GM23338 (cell line): Measurements from ENCODE around the gene GHRHR. TPM values are rescaled to one million over a fixed set of nuclear protein-coding genes. Genes with fewer than 3 reads are reported as not detected.

Experiments used
- ATAC-seq: fragments of 200-7000 bp; cut with Tn5 transposase; 3 replicates; pipeline ENCODE4 v1.9.1; 2020
- DNase-seq: peaks from one replicate; pipeline ENCODE4 v3.0.0-alpha.2; 2015; ENCODE audit warnings: low spot score
- H2AFZ ChIP-seq: fragments of 200-600 bp; sonication (generic); 2 replicates; pipeline ENCODE4 v1.8.0; 2016; ENCODE audit warnings: antibody characterized with exemption, mild to moderate bottlenecking, moderate library complexity
- H3F3A ChIP-seq: fragments of 200-600 bp; sonication (generic); replicated peaks from 2 replicates; pipeline ENCODE4 v1.8.0; 2017; ENCODE audit warnings: antibody characterized with exemption, mixed run types, low read depth
- H3K27ac ChIP-seq: fragments of 200-600 bp; sonication (generic); 2 replicates; pipeline ENCODE4 v1.6.1; 2016; ENCODE audit warnings: low read depth
- H3K27me3 ChIP-seq: fragments of 200-600 bp; sonication (generic); 2 replicates; pipeline ENCODE4 v1.8.0; 2016; ENCODE audit warnings: mild to moderate bottlenecking, mixed run types, moderate library complexity; ENCODE audit not compliant: insufficient read depth
- H3K36me3 ChIP-seq: fragments of 200-600 bp; sonication (generic); 2 replicates; pipeline ENCODE4 v1.8.0; 2016; ENCODE audit warnings: mild to moderate bottlenecking; ENCODE audit not compliant: insufficient read depth
- H3K4me1 ChIP-seq: fragments of 200-600 bp; sonication (generic); 2 replicates; pipeline ENCODE4 v1.8.0; 2016; ENCODE audit warnings: mild to moderate bottlenecking, moderate library complexity; ENCODE audit not compliant: insufficient read depth
- H3K4me2 ChIP-seq: fragments of 200-600 bp; sonication (generic); 2 replicates; pipeline ENCODE4 v1.7.1; 2017; ENCODE audit warnings: mixed run types
- H3K4me3 ChIP-seq: fragments of 200-600 bp; sonication (generic); 2 replicates; pipeline ENCODE4 v1.6.1; 2016; ENCODE audit warnings: mixed run types
- H3K79me2 ChIP-seq: fragments of 200-600 bp; sonication (generic); replicated peaks from 2 replicates; pipeline ENCODE4 v1.8.0; 2017; ENCODE audit warnings: mild to moderate bottlenecking; ENCODE audit not compliant: insufficient read depth
- H3K9me2 ChIP-seq: fragments of 200-600 bp; sonication (generic); 2 replicates; pipeline ENCODE4 v1.8.0; 2017; ENCODE audit not compliant: insufficient read depth
- H4K20me1 ChIP-seq: fragments of 200-600 bp; sonication (generic); replicated peaks from 2 replicates; pipeline ENCODE4 v1.8.0; 2017; ENCODE audit warnings: mild to moderate bottlenecking; ENCODE audit not compliant: insufficient read depth
- H3K27ac Mint-ChIP-seq: 2 replicates; pipeline ENCODE4 v1.8.0; 2020; ENCODE audit warnings: inconsistent platforms, mild to moderate bottlenecking, moderate library complexity, mixed read lengths
- H3K27me3 Mint-ChIP-seq: 3 replicates; pipeline ENCODE4 v1.8.0; 2022; ENCODE audit warnings: low read depth, mild to moderate bottlenecking, moderate library complexity, mixed read lengths, inconsistent platforms; ENCODE audit not compliant: insufficient read depth, poor library complexity
- H3K36me3 Mint-ChIP-seq: 3 replicates; pipeline ENCODE4 v1.8.0; 2021; ENCODE audit warnings: low read depth, mild to moderate bottlenecking, inconsistent platforms, moderate library complexity, mixed read lengths
- H3K4me1 Mint-ChIP-seq: 3 replicates; pipeline ENCODE4 v1.8.0; 2020; ENCODE audit warnings: mild to moderate bottlenecking, inconsistent platforms, mixed read lengths
- H3K4me3 Mint-ChIP-seq: 3 replicates; pipeline ENCODE4 v1.8.0; 2021; ENCODE audit warnings: moderate library complexity, mild to moderate bottlenecking, inconsistent platforms, mixed read lengths
- H3K9me3 Mint-ChIP-seq: 3 replicates; pipeline ENCODE4 v1.8.0; 2020; ENCODE audit warnings: moderate library complexity, mild to moderate bottlenecking, inconsistent platforms, mixed read lengths
- CREB1 ChIP-seq: fragments of 250-450 bp; sonication (Bioruptor Pico); IDR thresholded peaks from 2 replicates; pipeline ENCODE4 v1.5.0; 2020; ENCODE audit warnings: low read depth, mild to moderate bottlenecking, moderate library complexity
- CTCF ChIP-seq, 2 experiments: fragments of 200-600 bp in 1 of 2; sonication (generic) in 1 of 2; conservative IDR thresholded peaks; 2 replicates each; pipeline versions ENCODE4 v1.5.1 to v1.6.1; 2016 to 2017; ENCODE audit warnings: antibody characterized with exemption in 2 of 2, low read depth in 2 of 2, mild to moderate bottlenecking in 2 of 2, moderate library complexity in 1 of 2
- ETS1 ChIP-seq: IDR thresholded peaks from 2 replicates; pipeline ENCODE4 v1.6.1; 2016; ENCODE audit warnings: antibody characterized with exemption
- EZH2 ChIP-seq: fragments of 200-600 bp; sonication (generic); IDR thresholded peaks from one replicate; pipeline ENCODE4 v1.8.0; 2017; ENCODE audit warnings: antibody characterized with exemption, mild to moderate bottlenecking, low read depth; ENCODE audit not compliant: unreplicated experiment
- EZH2phosphoT487 ChIP-seq: fragments of 200-600 bp; sonication (generic); IDR thresholded peaks from one replicate; pipeline ENCODE4 v1.8.1; 2018; ENCODE audit warnings: antibody characterized with exemption; ENCODE audit not compliant: unreplicated experiment
- JUNB ChIP-seq: IDR thresholded peaks from one replicate; pipeline ENCODE4 v1.6.1; 2016; ENCODE audit warnings: antibody characterized with exemption; ENCODE audit not compliant: unreplicated experiment
- NANOG ChIP-seq: IDR thresholded peaks from 2 replicates; pipeline ENCODE4 v1.6.1; 2016; ENCODE audit warnings: antibody characterized with exemption, borderline replicate concordance
- POLR2AphosphoS5 ChIP-seq: IDR thresholded peaks from 2 replicates; pipeline ENCODE4 v1.6.1; 2016; ENCODE audit warnings: antibody characterized with exemption, low read depth
- REST ChIP-seq: IDR thresholded peaks from one replicate; pipeline ENCODE4 v1.6.1; 2018; ENCODE audit warnings: antibody characterized with exemption; ENCODE audit not compliant: unreplicated experiment
- STAT1 ChIP-seq: IDR thresholded peaks from one replicate; pipeline ENCODE4 v1.6.1; 2016; ENCODE audit warnings: antibody characterized with exemption; ENCODE audit not compliant: unreplicated experiment
- ZNF114 ChIP-seq: fragments of 250-450 bp; sonication (Bioruptor Pico); IDR thresholded peaks from 2 replicates; pipeline ENCODE4 v1.5.0; 2020; ENCODE audit warnings: mild to moderate bottlenecking, moderate library complexity
- ZNF331 ChIP-seq: fragments of 250-450 bp; sonication (Bioruptor Pico); IDR thresholded peaks from 2 replicates; pipeline ENCODE4 v1.5.0; 2020; ENCODE audit warnings: low read depth, mild to moderate bottlenecking, moderate library complexity
- polyA plus RNA-seq: library from polyadenylated mRNA; unstranded; fragments of >200 nt; fragmentation: Nextera tagmentation; extraction: Ambion mirVana; gene quantifications from 2 replicates; pipeline ENCODE4 v1.2.1, GENCODE V29; 2016
- total RNA-seq: library from RNA; depleted of rRNA; stranded (reverse); fragments of >200 nt; shearing (Covaris generic); gene quantifications from 2 replicates; pipeline ENCODE4 v1.2.3, GENCODE V29; 2014
- TF ChIP-seq, protein P1 (sequence below): fragments of 250-450 bp; sonication (Bioruptor Pico); IDR thresholded peaks from 2 replicates; pipeline ENCODE4 v1.5.0; 2020; ENCODE audit warnings: mild to moderate bottlenecking, moderate library complexity

GHRHR gene
- total and polyA plus RNA-seq, 2 experiments from 2014 or later: 2.2 TPM; not detected in 1

DNA sequence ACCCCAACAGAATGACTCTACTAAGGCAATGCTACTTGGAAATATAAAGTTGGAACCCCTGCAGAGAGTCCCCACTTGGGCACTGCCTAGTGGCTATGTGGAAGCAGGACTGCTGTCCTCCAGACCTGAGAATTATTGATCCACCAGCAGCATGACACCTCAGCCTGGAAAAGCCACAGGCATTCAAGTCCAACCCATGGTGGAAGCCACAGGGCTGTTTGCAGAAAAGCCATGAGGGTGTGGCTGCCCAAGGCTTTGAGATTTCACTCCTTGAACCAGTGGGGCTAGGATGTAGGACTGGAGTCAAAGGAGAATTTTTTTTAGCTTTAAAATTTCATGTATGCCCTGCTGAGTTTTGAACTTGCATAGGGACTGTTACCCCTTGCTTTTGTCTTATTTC lies 13.6 kb upstream of the GHRHR start:
- Histone ChIP-seq H3K36me3 (no peaks in the 10 kb centered on the region), H3K4me3 (no peak overlapping the region), H3K9me2 (no peaks in the 10 kb centered on the region), H3K27ac (no peak overlapping the region), H3K27me3 (no peaks in the 10 kb centered on the region), H2AFZ (no peak overlapping the region), H3K4me1 (no peaks in the 10 kb centered on the region), H4K20me1 (no peaks in the 10 kb centered on the region), H3K79me2 (no peaks in the 10 kb centered on the region), H3F3A (no peaks in the 10 kb centered on the region), H3K4me2 (no peak overlapping the region)
- Mint-ChIP-seq H3K27ac (no peak overlapping the region), H3K36me3 (no peaks in the 10 kb centered on the region), H3K9me3 (peaks cover 6% of the 10 kb centered on the region; the same call in 1 of the 3 replicates), H3K4me1 (no peaks in the 10 kb centered on the region), H3K4me3 (no peak overlapping the region), H3K27me3 (no peaks in the 10 kb centered on the region)
- no peak for TF ChIP-seq STAT1
- TF ChIP-seq EZH2: no peak
- no peak for TF ChIP-seq CTCF (conservative IDR thresholded peaks at IDR 0.05; ENCODE audit: low read depth in 2 of 2)
- no peak for TF ChIP-seq NANOG
- TF ChIP-seq, protein P1, sequence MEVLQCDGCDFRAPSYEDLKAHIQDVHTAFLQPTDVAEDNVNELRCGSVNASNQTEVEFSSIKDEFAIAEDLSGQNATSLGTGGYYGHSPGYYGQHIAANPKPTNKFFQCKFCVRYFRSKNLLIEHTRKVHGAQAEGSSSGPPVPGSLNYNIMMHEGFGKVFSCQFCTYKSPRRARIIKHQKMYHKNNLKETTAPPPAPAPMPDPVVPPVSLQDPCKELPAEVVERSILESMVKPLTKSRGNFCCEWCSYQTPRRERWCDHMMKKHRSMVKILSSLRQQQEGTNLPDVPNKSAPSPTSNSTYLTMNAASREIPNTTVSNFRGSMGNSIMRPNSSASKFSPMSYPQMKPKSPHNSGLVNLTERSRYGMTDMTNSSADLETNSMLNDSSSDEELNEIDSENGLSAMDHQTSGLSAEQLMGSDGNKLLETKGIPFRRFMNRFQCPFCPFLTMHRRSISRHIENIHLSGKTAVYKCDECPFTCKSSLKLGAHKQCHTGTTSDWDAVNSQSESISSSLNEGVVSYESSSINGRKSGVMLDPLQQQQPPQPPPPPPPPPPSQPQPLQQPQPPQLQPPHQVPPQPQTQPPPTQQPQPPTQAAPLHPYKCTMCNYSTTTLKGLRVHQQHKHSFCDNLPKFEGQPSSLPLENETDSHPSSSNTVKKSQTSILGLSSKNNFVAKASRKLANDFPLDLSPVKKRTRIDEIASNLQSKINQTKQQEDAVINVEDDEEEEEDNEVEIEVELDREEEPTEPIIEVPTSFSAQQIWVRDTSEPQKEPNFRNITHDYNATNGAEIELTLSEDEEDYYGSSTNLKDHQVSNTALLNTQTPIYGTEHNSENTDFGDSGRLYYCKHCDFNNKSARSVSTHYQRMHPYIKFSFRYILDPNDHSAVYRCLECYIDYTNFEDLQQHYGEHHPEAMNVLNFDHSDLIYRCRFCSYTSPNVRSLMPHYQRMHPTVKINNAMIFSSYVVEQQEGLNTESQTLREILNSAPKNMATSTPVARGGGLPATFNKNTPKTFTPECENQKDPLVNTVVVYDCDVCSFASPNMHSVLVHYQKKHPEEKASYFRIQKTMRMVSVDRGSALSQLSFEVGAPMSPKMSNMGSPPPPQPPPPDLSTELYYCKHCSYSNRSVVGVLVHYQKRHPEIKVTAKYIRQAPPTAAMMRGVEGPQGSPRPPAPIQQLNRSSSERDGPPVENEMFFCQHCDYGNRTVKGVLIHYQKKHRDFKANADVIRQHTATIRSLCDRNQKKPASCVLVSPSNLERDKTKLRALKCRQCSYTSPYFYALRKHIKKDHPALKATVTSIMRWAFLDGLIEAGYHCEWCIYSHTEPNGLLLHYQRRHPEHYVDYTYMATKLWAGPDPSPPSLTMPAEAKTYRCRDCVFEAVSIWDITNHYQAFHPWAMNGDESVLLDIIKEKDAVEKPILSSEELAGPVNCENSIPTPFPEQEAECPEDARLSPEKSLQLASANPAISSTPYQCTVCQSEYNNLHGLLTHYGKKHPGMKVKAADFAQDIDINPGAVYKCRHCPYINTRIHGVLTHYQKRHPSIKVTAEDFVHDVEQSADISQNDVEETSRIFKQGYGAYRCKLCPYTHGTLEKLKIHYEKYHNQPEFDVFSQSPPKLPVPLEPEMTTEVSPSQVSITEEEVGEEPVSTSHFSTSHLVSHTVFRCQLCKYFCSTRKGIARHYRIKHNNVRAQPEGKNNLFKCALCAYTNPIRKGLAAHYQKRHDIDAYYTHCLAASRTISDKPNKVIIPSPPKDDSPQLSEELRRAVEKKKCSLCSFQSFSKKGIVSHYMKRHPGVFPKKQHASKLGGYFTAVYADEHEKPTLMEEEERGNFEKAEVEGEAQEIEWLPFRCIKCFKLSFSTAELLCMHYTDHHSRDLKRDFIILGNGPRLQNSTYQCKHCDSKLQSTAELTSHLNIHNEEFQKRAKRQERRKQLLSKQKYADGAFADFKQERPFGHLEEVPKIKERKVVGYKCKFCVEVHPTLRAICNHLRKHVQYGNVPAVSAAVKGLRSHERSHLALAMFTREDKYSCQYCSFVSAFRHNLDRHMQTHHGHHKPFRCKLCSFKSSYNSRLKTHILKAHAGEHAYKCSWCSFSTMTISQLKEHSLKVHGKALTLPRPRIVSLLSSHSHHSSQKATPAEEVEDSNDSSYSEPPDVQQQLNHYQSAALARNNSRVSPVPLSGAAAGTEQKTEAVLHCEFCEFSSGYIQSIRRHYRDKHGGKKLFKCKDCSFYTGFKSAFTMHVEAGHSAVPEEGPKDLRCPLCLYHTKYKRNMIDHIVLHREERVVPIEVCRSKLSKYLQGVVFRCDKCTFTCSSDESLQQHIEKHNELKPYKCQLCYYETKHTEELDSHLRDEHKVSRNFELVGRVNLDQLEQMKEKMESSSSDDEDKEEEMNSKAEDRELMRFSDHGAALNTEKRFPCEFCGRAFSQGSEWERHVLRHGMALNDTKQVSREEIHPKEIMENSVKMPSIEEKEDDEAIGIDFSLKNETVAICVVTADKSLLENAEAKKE (CRISPR knock-in tag): no peak
- no peak for TF ChIP-seq ZNF114 (CRISPR knock-in tag)
- TF ChIP-seq ZNF331 (CRISPR knock-in tag): no peak
- TF ChIP-seq EZH2phosphoT487: no peak
- no peak for TF ChIP-seq JUNB
- TF ChIP-seq ETS1: no peak
- TF ChIP-seq POLR2AphosphoS5: no peak
- no peak for TF ChIP-seq REST
- no peak for TF ChIP-seq CREB1 (CRISPR knock-in tag)
- DNase-seq (no peak), ATAC-seq (no peak)
